ENCODE measurements around the gene STXBP3.
A peak's percentile ranks its signal among the peaks of the same experiment; 100 is the strongest.
"Not testable (repeated sequence)": the region's sequence is repeated elsewhere in the genome, so short reads cannot be mapped to it uniquely, and the experiment has no call there.

The STXBP3 gene

DNA sequence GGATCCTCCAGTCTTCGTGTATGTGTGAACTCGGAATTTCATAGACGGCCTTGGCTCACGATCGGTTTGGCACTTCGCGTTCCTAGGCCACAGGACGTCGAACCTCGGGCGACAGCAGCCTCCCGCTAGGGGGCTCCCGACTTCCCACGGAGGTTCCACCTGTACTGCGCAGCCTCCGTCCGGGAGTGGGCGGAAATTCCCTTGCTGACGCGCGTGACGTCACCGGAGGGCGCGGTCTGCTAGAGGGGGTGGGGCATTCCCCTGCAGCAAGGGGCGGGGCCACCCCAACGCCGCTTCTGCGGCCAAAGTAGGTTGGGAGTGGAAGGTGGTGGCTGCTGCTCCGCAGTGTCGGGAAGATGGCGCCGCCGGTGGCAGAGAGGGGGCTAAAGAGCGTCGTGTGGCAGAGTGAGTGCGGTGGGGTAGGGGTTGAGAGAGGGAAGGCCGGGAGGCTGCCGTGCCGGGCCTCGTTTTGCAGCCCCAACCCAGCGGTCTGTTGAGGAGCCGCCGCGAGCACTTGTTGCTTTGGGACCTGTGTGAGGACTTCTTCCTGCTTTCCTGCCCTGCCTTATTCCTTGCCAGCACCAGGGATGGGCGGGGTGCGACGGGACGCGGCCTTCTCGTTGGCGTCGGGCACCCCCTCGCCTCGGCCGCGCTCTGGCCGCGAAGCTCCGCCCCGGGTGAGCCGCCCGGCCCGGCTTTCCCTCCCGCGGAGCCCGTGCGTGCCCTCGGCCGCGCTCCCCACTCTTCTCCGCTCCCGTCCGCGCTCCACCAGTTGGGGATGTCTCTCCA is at the start of gene STXBP3:
Gene STXBP3, plus strand, starts transcription at position 293 of the 789 bp plus-strand sequence. Its CDS starts 64 bp downstream, at position 357.
- DNase-seq = peak; percentile 81 to 86

GRCh38 chr1:108699375-108700332 is 46.8 kb upstream of the STXBP3 start:
- DNase-seq = no peak

GRCh38 chr1:108701176-108701849 is 45.2 kb upstream of the STXBP3 start:
- no peak for DNase-seq

DNA sequence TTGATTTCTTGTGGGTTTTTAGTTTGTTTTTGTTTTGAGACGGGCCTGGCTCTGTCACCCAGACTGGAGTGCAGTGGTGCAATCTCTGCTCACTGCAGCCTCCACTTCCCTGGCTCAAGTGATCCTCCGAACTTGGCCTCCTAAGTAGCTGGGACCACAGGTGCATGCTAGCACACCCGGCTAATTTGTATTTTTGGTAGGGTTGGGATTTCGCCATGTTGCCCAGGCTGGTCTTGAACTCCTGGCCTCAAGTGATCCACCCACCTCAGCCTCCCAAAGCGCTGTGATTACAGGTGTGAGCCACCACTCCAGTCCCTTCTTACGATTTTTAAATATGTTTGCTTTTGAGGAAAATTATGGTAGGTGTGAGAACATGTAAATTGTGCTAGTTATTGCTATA is 44.4 kb upstream of the STXBP3 start:
- DNase-seq = not testable (repeated sequence)

DNA sequence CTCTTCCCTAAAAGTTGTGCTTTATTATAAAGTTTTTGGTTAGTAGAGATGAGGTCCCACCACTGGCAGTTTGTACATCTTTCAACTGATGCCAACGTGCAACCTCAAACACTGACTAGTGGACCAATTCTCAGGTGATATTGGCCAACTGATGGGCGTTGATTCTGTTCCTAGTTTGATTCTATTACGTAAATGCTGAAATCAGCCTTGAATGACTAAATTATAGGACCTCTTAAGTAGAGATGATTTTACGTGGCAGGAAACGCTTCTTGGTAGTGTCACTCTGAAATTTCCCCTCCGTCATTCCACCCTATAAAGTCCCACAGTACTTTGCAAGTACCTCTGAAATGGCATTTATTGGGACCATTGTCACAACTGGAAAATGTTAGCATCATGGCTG is 42.5 kb upstream of the STXBP3 start:
- no peak for DNase-seq

DNA sequence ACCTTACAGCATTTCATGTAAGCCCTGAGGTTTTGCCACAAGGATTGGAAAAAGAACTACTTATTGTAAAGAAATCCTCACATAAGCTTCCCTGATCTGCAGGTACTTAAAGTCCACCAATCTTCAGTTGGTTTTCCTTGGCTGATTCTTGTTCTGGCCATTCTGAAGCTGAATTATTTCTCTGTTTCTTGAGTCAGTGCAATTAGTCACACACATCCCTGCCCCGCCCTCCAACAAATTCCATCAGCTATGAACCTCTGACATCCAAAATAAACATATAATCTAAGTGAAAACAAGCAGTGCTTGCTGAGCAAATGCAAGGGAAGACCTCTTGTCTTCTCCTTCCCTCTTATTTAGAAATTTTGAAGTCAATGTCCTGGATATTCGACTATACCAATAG is 42.0 kb upstream of the STXBP3 start:
- DNase-seq = no peak

GRCh38 chr1:108706643-108707042 is 39.8 kb upstream of the STXBP3 start:
- no peak for DNase-seq

- DNase-seq = no peak
Measured at GRCh38 chr1:108708691-108709660, 37.5 kb upstream of the STXBP3 start.

DNA sequence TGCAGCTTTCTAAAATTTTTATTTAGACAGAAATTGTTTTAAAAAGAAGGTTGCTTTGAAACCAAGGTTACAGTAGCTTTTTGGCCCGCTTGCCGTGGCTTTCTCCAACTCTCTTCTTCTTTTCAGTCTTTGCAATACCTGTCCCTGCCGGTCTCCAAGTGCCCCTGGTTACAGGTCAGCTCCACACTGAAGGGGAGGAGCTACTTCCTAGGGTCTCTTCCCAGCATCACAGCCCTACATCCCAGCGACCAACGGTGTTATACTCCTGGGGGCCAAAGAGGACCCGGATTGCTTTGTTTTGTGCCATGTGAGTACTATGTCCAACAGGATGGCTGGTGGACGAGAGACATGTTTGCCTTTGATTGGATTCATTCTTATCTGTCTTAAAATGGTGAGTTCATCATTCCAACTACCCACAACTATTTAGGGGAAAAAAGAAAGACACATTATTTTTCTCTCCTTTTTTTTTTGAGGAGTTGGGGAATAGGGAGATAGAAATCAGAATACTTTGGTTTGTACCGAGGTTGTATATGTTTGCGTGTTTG is 33.8 kb upstream of the STXBP3 start, which contains the start of gene FNDC7:
Gene FNDC7, plus strand, starts transcription at position 303 of the 545 bp plus-strand sequence. Its CDS starts 26 bp downstream, at position 329.
- no peak for DNase-seq

- DNase-seq = no peak
Measured at GRCh38 chr1:108715932-108716331, 30.5 kb upstream of the STXBP3 start.

DNA sequence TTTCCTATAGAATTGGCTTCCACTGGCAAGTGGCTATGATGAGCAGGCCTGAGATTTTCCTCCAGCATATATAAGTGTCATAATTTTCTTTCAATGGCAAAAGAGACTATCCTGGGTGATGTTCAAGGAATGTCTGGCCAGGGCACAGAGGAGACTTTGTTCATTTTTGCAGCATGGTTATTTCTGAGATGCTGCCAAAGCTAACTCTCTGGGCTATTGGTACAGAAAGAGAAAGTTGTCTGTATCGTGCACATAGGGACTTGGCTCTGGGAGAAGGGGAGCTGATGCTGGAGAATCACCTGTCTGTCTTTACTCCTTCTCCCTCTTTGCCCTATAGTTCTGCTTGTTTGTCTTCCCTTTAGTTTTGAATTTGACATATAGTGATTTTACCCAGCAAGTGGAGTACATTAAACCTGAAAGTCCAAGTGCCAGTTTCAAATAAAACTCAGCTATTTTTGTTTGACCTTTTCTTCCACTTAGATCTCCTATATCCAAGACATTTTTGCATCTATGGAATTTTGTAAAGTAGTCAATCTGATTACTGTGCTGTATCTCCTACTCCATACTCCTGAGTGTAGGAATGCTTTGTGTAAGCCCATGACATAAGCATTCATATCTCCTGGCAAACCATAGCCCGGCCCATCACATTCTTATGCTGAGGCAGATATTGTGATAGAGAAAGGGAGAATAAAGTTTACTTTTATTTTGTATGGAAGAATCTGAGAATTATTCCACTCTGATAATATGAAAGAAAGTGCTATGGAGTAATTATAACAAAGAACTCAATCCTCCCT is 29.8 kb upstream of the STXBP3 start:
- DNase-seq = no peak

DNA sequence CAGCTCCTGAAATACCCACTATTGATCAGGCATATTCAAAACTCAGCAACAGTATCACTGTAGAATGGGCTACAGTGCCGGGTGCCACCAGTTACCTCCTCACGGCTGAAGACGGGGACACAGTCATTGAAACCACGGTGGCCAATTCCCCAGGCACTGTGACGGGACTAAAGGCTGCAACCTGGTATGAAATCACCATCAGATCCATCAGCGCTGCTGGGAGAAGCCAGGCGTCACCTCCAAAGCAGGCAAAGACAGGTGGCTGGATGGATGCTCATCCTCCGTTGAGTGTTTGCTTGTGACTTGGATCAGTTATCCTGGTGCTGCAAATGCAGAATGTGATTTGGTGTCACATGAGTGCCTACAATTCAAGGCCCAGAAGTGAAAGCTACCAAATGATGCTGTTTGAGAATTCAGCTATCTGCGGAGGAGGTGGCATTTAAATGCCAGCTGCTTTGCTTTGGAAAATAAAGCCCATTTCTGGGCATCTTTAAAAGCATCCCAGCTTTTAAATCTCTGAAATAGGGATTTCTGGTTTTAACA is 28.6 kb upstream of the STXBP3 start:
- no peak for DNase-seq

GRCh38 chr1:108718927-108719655 is 27.4 kb upstream of the STXBP3 start:
- DNase-seq = no peak

DNA sequence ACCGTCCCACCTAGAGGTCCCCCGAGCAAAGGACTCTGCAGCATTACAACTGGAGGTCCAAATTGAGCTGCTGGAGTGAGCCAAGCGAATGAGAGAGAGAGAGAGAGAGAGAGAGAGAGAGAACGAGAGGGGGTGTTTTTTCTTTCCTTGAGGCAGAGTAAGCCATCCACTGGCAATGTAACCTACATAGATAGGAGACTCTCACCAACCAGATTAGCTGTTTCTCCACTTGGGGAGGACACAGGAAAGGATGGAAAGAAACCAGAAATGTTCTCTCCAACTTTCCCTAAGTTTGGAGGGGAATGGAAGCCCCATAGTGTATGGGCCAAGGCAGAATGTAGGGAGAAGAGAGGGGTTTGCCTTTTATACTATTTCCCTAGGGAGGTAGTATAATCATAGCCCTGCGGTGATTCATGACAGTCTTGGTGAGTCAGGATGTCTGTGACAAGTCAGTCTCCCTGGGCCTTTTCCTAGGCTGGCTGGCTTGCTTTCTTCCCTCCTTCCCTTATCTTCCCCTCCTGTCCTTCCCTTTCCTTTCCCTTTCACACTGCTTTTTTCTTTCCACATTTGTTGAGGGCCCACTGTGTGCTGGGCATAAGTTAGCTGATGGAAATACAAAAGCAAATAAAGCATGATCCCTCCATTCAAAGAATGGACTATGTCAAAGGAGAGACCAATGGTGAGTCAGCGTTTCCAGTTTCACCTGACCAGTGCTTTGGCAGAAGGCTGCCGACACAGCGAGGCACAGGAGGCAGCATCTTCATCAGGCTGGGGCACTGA is 26.6 kb upstream of the STXBP3 start:
- DNase-seq = no peak

DNA sequence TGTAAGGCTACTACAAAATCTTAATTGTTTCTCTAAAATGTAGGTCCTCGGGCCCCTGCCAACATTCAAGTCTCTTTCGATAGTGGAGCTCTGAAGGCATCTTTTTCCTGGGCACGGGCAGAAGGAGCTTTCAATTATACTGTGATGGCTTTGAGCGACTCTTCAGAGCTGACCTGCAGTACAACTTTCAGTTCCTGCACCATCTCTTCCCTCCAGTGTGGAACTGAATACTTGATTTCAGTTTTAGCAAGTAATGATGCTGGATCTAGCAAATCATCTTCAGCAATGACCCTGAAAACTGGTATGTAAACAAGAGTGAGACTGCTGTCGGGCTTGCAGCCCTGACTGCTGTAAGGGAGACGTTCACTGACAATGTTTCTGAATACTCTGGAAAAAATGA is 24.2 kb upstream of the STXBP3 start:
- DNase-seq = no peak

- DNase-seq = no peak
Measured at GRCh38 chr1:108725906-108726305, 20.6 kb upstream of the STXBP3 start.

GRCh38 chr1:108728327-108728923 is 18.0 kb upstream of the STXBP3 start:
- DNase-seq = no peak

DNA sequence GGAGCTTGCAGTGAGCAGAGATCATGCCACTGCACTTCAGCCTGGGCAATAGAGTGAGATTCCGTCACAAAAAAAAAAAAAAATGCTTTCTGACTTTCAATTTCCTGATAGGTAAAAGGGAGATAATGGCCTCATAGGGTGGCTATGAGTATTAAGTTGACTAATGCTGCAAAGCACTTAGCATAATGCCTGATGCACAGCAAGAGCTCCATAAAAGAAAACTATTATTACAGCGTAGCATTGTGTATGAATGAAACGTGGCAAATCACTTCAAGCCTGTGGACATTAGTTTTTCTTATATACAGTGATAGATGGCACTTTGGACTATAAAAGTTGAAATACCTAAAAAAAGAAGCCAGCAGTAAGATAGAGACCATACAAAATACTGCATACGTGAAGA is 17.0 kb upstream of the STXBP3 start:
- no peak for DNase-seq
